ENCODE data around the gene ZNF814.
"Not testable (repeated sequence)": the region's sequence is repeated elsewhere in the genome, so short reads cannot be mapped to it uniquely, and the experiment has no call there.

GRCh38 chr19:57873883-57874799, 14.7 kb downstream of the ZNF814 start:
- not testable (repeated sequence) for TF ChIP-seq CTCF, POLR2A (IDR thresholded peaks at IDR 0.05)
